ENCODE data around the gene MOB3C. TPM values are rescaled to one million over a fixed set of nuclear protein-coding genes. Genes with fewer than 3 reads are reported as not detected.

MOB3C gene
- total and polyA plus RNA-seq, 2 of the 4 experiments (the other 2 are of a cell fraction) = 7.3 to 9.0 TPM

DNA sequence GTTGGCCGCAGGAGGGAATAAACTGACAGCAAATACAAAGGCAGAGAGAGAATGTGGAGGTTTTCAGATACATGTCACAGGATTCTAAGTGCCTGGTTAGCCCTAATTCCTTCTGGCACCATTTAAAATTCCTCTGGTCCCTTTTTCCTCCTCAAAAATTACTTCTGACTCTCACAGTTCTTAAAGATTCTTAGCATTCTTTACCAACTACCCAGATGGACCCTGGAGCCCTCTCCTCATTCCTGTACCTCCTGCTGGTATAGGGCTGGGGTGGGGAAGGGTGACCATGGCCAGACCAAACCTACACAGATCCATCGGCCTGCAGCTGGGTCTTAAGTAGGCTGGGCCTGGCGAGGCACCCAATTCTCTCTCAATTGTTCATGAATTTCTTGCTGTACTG lies 19.8 kb downstream of the MOB3C start:
- H3K56ac ChIP-seq (ENCODE audit: extremely low read depth, insufficient read depth, low read length) = no peak overlapping the region
- dilution Hi-C loops (cut with HindIII; ENCODE audit: low sequenced_read_pairs, unreplicated experiment) (no loop called here), intact Hi-C loops (cut with micrococcal nuclease) (no loop called here), in situ Hi-C loops (cut with MboI; ENCODE audit: low sequenced_read_pairs) (no loop called here)
- H3K9ac ChIP-seq (ENCODE audit: low read depth, low read length) = no peak overlapping the region
- H3K18ac ChIP-seq (ENCODE audit: low read depth, low read length) = no peak overlapping the region
- H4K91ac ChIP-seq (ENCODE audit: insufficient read depth, low read depth, low read length) = no peak overlapping the region
- no peak for ATAC-seq (ENCODE audit: low read depth)
- no peak overlapping the region for H2BK15ac ChIP-seq (ENCODE audit: low read depth, low read length)
- DNase-seq = no peak
- no peak overlapping the region for H2BK120ac ChIP-seq (ENCODE audit: low read depth, low read length)
- H3K9me1 ChIP-seq (ENCODE audit: insufficient read depth, low read length) = peaks cover 23% of the 10 kb centered on the region; the same call in 1 of the 2 replicates
- H2AK5ac ChIP-seq (ENCODE audit: low read depth, low read length) = no peak overlapping the region
- no peak overlapping the region for H3K4me2 ChIP-seq (ENCODE audit: low read depth, low read length)
- H2BK20ac ChIP-seq (ENCODE audit: low read depth, low read length) = no peak overlapping the region
- no peak overlapping the region for H4K5ac ChIP-seq (ENCODE audit: low read depth, low read length)
- peaks cover 8% of the 10 kb centered on the region for H3K4me1 ChIP-seq (ENCODE audit: control insufficient read depth, insufficient read depth, low read length)
- TF ChIP-seq, protein P1, sequence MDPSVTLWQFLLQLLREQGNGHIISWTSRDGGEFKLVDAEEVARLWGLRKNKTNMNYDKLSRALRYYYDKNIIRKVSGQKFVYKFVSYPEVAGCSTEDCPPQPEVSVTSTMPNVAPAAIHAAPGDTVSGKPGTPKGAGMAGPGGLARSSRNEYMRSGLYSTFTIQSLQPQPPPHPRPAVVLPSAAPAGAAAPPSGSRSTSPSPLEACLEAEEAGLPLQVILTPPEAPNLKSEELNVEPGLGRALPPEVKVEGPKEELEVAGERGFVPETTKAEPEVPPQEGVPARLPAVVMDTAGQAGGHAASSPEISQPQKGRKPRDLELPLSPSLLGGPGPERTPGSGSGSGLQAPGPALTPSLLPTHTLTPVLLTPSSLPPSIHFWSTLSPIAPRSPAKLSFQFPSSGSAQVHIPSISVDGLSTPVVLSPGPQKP (IDR thresholded peaks at IDR 0.05; ENCODE audit: borderline replicate concordance, low read depth, low read length) = no peak
- TF ChIP-seq FOS (IDR thresholded peaks at IDR 0.05; ENCODE audit: low read depth, low read length) (no peak), MXI1 (IDR thresholded peaks at IDR 0.05; ENCODE audit: borderline replicate concordance, low read depth, low read length) (no peak), RAD21 (IDR thresholded peaks at IDR 0.05; ENCODE audit: low read length) (no peak), MAZ (IDR thresholded peaks at IDR 0.05; ENCODE audit: borderline replicate concordance, low read depth, low read length) (no peak)
- no peak overlapping the region for H2AFZ ChIP-seq (replicated peaks; ENCODE audit: low read length, poor library complexity)
- H3K79me1 ChIP-seq (ENCODE audit: low read depth in 1 of 2, low read length in 2 of 2) = peaks cover 25 to 59% of the 10 kb centered on the region in 2 experiments
- H3K9me3 ChIP-seq (ENCODE audit: control insufficient read depth, insufficient read depth, low read length) = no peaks in the 10 kb centered on the region
- no TSS peak for BruUV-seq (replicated peaks)
- H2AK9ac ChIP-seq (replicated peaks; ENCODE audit: low read depth, low read length, poor library complexity) = no peak overlapping the region
- H4K20me1 ChIP-seq (ENCODE audit: insufficient read depth, low read length) = peaks cover 20% of the 10 kb centered on the region; the same call in 1 of the 2 replicates
- ChIA-PET POLR2A (ENCODE audit: unreplicated experiment) (no interaction called here), CTCF (interaction anchor here (1.8 kb wide), 1 partner anchor 17 kb away, joined by 6 read pairs; no protein-coding TSS in a partner anchor)
- no peak overlapping the region for H3K14ac ChIP-seq (replicated peaks; ENCODE audit: low read depth, low read length)
- H3K4ac ChIP-seq (ENCODE audit: low read depth, low read length) = no peak overlapping the region
- no peak overlapping the region for H3K27ac ChIP-seq (ENCODE audit: insufficient read depth, low read length)
- peaks cover 22% of the 10 kb centered on the region for H3K36me3 ChIP-seq (ENCODE audit: control insufficient read depth, insufficient read depth, low read length)
- H4K8ac ChIP-seq (ENCODE audit: low read depth in 2 of 2, low read length in 2 of 2) = no peak overlapping the region
- no CpG with 5 or more reads among the region's 3 CpGs for WGBS, 2 experiments (ENCODE audit: extremely low coverage in 2 of 2, insufficient read length in 1 of 2)
- H2BK5ac ChIP-seq (ENCODE audit: low read depth, low read length, poor library complexity, severe bottlenecking) = no peak overlapping the region
- no peaks in the 10 kb centered on the region for H3K27me3 ChIP-seq (ENCODE audit: control insufficient read depth, insufficient read depth, low read length)
- no peak overlapping the region for H3K4me3 ChIP-seq (ENCODE audit: insufficient read depth, low read depth, low read length)
- H3K23ac ChIP-seq (ENCODE audit: low read depth, low read length) = no peak overlapping the region

Measured in IMR-90 (cell line).